ENCODE data around the gene MPIG6B. TPM values are rescaled to one million over a fixed set of nuclear protein-coding genes. Genes with fewer than 3 reads are reported as not detected.
A peak's percentile ranks its signal among the peaks of the same experiment; 100 is the strongest.

Gene MPIG6B
- total and polyA plus RNA-seq, 11 donors, result 0.17 to 1.00 (median 0.34) TPM; not detected in 2

- Histone ChIP-seq H3K4me3 (no peak within 1 kb of the TSS), H3K36me3 (no peaks in the 10 kb centered on the region), H3K27me3 (no peaks in the 10 kb centered on the region), H3K4me1 (peaks cover 0 to 11% (median 0%) of the 10 kb centered on the region in 12 donors), H3K9me3 (no peaks in the 10 kb centered on the region), H3K27ac (peak within 1 kb of the TSS in 1 of 12 donors; percentile 51)
- ATAC-seq (no peak), DNase-seq (peak in 1 of 5 donors; percentile 6)
- 72 to 81% (median 80%) methylated on average over 16 of the region's 16 CpGs for WGBS, 4 donors
- intact Hi-C loops (cut with DNase I), result no loop called here
- no peak for TF ChIP-seq POLR2A (IDR thresholded peaks at IDR 0.05)
- no peak for TF ChIP-seq CTCF (IDR thresholded peaks at IDR 0.05)
Measured at GRCh38 chr6:31715022-31715958, 7.9 kb upstream of the MPIG6B start, which contains the start of gene LY6G6D. Gene LY6G6D, plus strand, starts transcription at chr6:31715348. Its CDS starts 8 bp downstream, at chr6:31715356.

GRCh38 chr6:31717499-31718222 lies 5.5 kb upstream of the MPIG6B start:
- Histone ChIP-seq H3K4me1 (no peaks in the 10 kb centered on the region), H3K27me3 (no peaks in the 10 kb centered on the region), H3K4me3 (no peak overlapping the region), H3K27ac (no peak overlapping the region), H3K36me3 (no peaks in the 10 kb centered on the region), H3K9me3 (no peaks in the 10 kb centered on the region)
- WGBS, 4 donors, result 61 to 75% (median 68%) methylated on average over 10 of the region's 10 CpGs
- intact Hi-C loops (cut with DNase I), result no loop called here
- ATAC-seq (no peak), DNase-seq (no peak)
- no peak for TF ChIP-seq CTCF (IDR thresholded peaks at IDR 0.05)
- TF ChIP-seq POLR2A (IDR thresholded peaks at IDR 0.05), result no peak

GRCh38 chr6:31718265-31718664 lies 4.9 kb upstream of the MPIG6B start:
- Histone ChIP-seq H3K27ac (no peak overlapping the region), H3K27me3 (no peaks in the 10 kb centered on the region), H3K9me3 (no peaks in the 10 kb centered on the region), H3K36me3 (no peaks in the 10 kb centered on the region), H3K4me3 (no peak overlapping the region), H3K4me1 (no peaks in the 10 kb centered on the region)
- DNase-seq (no peak), ATAC-seq (no peak)
- TF ChIP-seq POLR2A (IDR thresholded peaks at IDR 0.05) (no peak), CTCF (IDR thresholded peaks at IDR 0.05) (no peak)
- 86 to 92% (median 87%) methylated on average over 1 of the region's 1 CpG for WGBS, 4 donors
- intact Hi-C loops (cut with DNase I), result no loop called here

- DNase-seq (peak in 1 of 5 donors; percentile 9), ATAC-seq (no peak)
- no peaks in the 10 kb centered on the region for H3K27me3 ChIP-seq
- intact Hi-C loops (cut with DNase I), result no loop called here
- no peak overlapping the region for H3K27ac ChIP-seq
- TF ChIP-seq CTCF (IDR thresholded peaks at IDR 0.05) (no peak), POLR2A (IDR thresholded peaks at IDR 0.05) (no peak)
- H3K9me3 ChIP-seq, result no peaks in the 10 kb centered on the region
- no peaks in the 10 kb centered on the region for H3K36me3 ChIP-seq
- 81 to 90% (median 87%) methylated on average over 6 of the region's 6 CpGs for WGBS, 4 donors
- no peak overlapping the region for H3K4me3 ChIP-seq
- no peaks in the 10 kb centered on the region for H3K4me1 ChIP-seq
Measured at GRCh38 chr6:31719001-31719400, 4.2 kb upstream of the MPIG6B start.

Data from heart left ventricle (tissue), 16 donors.